Amniotic epithelial cell (primary cell): Measurements from ENCODE around the gene B3GNT2.
A peak's percentile ranks its signal among the peaks of the same experiment; 100 is the strongest.
"Not testable (repeated sequence)": the region's sequence is repeated elsewhere in the genome, so short reads cannot be mapped to it uniquely, and the experiment has no call there.

Source experiments
- DNase-seq: peaks from one replicate; pipeline ENCODE4 v3.0.0-alpha.2; 2010; ENCODE audit warnings: low read depth

B3GNT2 gene

DNA sequence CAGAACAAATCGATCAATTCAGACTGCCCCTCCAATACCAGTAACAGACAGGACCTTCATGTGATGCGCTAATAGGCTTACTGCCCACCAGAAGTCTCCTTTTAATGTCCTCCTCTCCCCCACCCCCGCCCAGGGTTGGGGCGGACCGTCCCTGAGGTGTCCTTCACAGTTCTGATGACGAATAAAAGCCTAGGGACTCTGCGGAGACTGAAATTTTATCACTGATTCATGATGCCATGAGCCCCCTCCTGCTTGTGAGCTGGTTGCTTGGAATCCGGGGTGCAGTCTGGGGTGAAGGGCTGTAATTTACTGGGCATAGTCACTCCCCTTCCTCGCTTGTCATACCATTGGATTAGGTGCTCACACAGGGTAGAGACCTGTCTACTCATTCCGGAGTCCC, 42.3 kb downstream of the B3GNT2 start:
- DNase-seq, result no peak

- no peak for DNase-seq
These were observed 44.6 kb downstream of the B3GNT2 start for GRCh38 chr2:62240546-62240945.

DNA sequence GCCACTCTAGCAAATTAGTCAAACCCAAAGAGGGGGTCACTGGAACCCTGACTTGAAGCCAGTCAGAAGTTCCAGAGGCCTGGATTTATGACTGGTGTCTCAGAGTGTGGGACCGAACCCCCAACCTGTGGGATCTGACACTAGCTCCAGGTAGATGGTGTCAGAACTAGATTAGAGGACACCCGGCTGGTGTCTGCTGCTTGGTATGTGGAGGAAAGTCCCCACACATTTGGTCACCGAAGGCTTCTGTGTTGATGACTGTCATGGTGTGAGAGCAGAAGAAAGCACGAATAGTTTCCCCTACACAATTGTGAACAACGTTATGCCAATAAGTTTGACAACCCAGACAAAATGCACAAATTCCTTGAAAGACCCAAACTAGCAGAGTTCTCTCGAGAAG, 48.1 kb downstream of the B3GNT2 start:
- no peak for DNase-seq

- DNase-seq, result no peak
These were observed 52.3 kb downstream of the B3GNT2 start for GRCh38 chr2:62248226-62248625.

GRCh38 chr2:62250239-62250638, 54.3 kb downstream of the B3GNT2 start:
- no peak for DNase-seq

- no peak for DNase-seq
These were observed 58.7 kb downstream of the B3GNT2 start for GRCh38 chr2:62254424-62255266.

DNA sequence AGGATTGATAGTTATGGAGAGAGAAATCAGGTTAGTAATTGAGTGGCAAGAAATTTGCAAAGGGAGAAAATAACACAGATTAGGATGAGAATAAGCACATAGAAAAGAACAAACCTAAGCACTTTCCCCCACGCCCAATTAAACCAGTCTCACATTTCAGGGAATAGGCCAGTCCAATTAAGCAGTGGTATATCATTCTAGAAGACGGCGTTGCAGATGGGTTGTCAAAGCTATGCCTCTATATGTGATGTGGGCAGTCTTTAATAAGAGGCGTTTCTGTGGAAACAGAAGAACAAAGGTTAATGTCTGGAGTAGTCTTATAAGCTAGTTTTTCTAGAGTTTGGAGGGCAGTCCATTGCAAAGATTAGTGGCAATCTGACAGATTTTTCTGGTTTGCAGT, 61.6 kb downstream of the B3GNT2 start:
- DNase-seq, result no peak

GRCh38 chr2:62263076-62263715, 67.3 kb downstream of the B3GNT2 start:
- DNase-seq, result no peak

- DNase-seq, result no peak
These were observed 68.3 kb downstream of the B3GNT2 start for GRCh38 chr2:62264186-62264585.

DNA sequence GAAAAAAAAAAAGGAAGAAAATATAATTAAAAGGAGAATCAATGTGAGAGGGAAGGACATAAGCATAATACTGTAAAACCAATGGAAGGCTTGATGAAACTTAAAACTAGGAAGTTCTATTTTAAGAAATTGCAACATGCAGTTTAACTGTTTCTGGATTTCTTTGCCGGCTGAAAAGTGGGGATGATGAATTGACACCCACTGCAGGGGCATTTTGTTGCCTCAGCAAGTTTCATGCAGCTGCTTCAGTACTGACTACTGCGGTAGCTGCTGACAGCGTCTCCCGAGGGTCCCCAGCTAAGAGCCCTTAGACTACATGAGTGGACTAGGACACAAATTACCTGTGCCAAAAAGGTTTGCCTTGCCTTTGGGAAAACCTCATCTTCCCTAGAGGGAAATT, 69.2 kb downstream of the B3GNT2 start:
- peak; percentile 19 for DNase-seq

- peak; percentile 92 for DNase-seq
These were observed 70.6 kb downstream of the B3GNT2 start for GRCh38 chr2:62266433-62267038.

DNA sequence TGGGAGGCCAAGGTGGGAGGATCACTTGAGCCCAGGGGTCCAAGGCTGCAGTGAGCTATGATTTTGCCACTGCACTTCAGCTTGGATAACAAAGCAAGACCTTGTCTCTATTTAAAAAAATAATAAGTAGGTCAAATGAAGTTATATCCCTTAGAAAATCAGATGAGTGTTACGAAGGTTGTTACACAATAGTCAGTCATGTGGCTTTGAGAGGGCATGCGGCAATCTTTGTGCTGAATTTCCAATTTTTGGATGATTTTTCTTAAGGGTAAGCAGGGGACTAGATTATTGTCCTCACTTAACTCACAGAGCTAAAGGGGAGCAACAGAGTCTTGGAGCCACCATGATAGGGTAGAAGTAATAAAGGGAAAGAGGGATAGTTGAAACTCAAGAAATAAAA, 71.8 kb downstream of the B3GNT2 start:
- DNase-seq, result peak; percentile 57

DNA sequence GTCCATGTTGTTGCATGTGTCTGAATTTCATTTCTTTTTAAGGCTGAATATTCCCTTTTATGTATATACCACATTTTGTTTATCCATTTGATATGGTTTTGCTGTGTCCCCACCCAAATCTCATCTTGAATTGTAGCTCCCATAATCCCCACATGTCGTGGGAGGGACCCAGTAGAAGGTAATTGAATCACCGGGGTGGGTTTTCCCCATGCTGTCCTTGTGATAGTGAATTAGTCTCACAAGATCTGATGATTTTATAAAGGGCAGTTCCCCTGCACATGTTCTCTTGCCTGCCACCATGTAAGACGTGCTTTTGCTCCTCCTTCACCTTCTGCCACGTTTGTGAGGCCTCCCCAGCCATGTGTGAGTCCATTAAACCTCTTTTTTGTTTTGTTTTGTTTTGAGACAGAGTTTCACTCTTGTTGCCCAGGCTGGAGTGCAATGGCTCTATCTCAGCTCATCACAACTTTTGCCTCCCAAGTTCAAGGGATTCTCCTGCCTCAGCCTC, 72.8 kb downstream of the B3GNT2 start:
- DNase-seq, result not testable (repeated sequence)

- DNase-seq, result peak; percentile 35
These were observed 74.8 kb downstream of the B3GNT2 start for GRCh38 chr2:62270728-62271127.
